SKM-1 (cell line): ENCODE results near the gene DYNLT5.
"Not testable (repeated sequence)": the region's sequence is repeated elsewhere in the genome, so short reads cannot be mapped to it uniquely, and the experiment has no call there.

Experiments used
- DNase-seq: peaks from one replicate; lab custom pipeline; 2025; ENCODE audit not compliant: unreplicated experiment; lab: John Stamatoyannopoulos, UW

The DYNLT5 gene

GRCh38 chr1:66785800-66786199 is 33.5 kb downstream of the DYNLT5 start:
- DNase-seq = not testable (repeated sequence)

- no peak for DNase-seq
These were observed 35.4 kb downstream of the DYNLT5 start for GRCh38 chr1:66787641-66788040.

GRCh38 chr1:66788231-66788939 is 36.1 kb downstream of the DYNLT5 start:
- no peak for DNase-seq

GRCh38 chr1:66791621-66792610 is 39.7 kb downstream of the DYNLT5 start:
- no peak for DNase-seq

GRCh38 chr1:66795839-66796238 is 43.6 kb downstream of the DYNLT5 start:
- DNase-seq = not testable (repeated sequence)

- no peak for DNase-seq
These were observed 57.0 kb downstream of the DYNLT5 start for GRCh38 chr1:66809245-66809644.

- DNase-seq = no peak
These were observed 57.6 kb downstream of the DYNLT5 start for GRCh38 chr1:66809736-66810326.

- DNase-seq = no peak
These were observed 72.5 kb downstream of the DYNLT5 start for GRCh38 chr1:66824771-66825170.
